Measurements from ENCODE around the gene MED17. TPM values are rescaled to one million over a fixed set of nuclear protein-coding genes. Genes with fewer than 3 reads are reported as not detected.

The MED17 gene
- polyA plus RNA-seq, 1 donor from 2014 or later: 82.7 TPM

Small RNAs within 50 kb of the gene (small RNA-seq; reads per million reads assigned to genes)
- 0 to 1.2 (median 0) reads per million in 3 experiments for gene RF00019
- 0 reads per million in 3 experiments for gene SNORA40

Other genes starting within 250 kb of the MED17 start
- 10.0 and 12.4 TPM in 2 replicates for gene SMCO4, start 240.9 kb upstream of the MED17 start, polyA plus RNA-seq
- 21.2 and 24.0 TPM in 2 replicates for gene CEP295, start 122.6 kb upstream of the MED17 start, polyA plus RNA-seq
- 191 and 204 TPM in 2 replicates for gene TAF1D, start 42.8 kb upstream of the MED17 start, polyA plus RNA-seq
- 29.6 and 35.0 TPM in 2 replicates for gene C11orf54, start 42.6 kb upstream of the MED17 start, polyA plus RNA-seq
- gene VSTM5, start 66.3 kb downstream of the MED17 start, polyA plus RNA-seq: not detected in 2 replicates
- gene HEPHL1, start 237.1 kb downstream of the MED17 start, polyA plus RNA-seq: not detected in 2 replicates